ENCODE data around the gene CPLX3. TPM values are rescaled to one million over a fixed set of nuclear protein-coding genes. Genes with fewer than 3 reads are reported as not detected.

CPLX3 gene
- total and polyA plus RNA-seq, 10 of the 15 experiments (the other 5 are each of a cell fraction or from before 2014, with no cell fraction given) = 0.02 to 0.04 TPM; not detected in 8

GRCh38 chr15:74865316-74865715 is 38.9 kb downstream of the CPLX3 start (continued):
- TF ChIP-seq, protein P1, sequence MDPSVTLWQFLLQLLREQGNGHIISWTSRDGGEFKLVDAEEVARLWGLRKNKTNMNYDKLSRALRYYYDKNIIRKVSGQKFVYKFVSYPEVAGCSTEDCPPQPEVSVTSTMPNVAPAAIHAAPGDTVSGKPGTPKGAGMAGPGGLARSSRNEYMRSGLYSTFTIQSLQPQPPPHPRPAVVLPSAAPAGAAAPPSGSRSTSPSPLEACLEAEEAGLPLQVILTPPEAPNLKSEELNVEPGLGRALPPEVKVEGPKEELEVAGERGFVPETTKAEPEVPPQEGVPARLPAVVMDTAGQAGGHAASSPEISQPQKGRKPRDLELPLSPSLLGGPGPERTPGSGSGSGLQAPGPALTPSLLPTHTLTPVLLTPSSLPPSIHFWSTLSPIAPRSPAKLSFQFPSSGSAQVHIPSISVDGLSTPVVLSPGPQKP (IDR thresholded peaks at IDR 0.05; ENCODE audit: low read depth, low read length) = no peak
- TF ChIP-seq TARDBP (IDR thresholded peaks at IDR 0.05; ENCODE audit: borderline replicate concordance) = no peak
- TF ChIP-seq, protein P2, sequence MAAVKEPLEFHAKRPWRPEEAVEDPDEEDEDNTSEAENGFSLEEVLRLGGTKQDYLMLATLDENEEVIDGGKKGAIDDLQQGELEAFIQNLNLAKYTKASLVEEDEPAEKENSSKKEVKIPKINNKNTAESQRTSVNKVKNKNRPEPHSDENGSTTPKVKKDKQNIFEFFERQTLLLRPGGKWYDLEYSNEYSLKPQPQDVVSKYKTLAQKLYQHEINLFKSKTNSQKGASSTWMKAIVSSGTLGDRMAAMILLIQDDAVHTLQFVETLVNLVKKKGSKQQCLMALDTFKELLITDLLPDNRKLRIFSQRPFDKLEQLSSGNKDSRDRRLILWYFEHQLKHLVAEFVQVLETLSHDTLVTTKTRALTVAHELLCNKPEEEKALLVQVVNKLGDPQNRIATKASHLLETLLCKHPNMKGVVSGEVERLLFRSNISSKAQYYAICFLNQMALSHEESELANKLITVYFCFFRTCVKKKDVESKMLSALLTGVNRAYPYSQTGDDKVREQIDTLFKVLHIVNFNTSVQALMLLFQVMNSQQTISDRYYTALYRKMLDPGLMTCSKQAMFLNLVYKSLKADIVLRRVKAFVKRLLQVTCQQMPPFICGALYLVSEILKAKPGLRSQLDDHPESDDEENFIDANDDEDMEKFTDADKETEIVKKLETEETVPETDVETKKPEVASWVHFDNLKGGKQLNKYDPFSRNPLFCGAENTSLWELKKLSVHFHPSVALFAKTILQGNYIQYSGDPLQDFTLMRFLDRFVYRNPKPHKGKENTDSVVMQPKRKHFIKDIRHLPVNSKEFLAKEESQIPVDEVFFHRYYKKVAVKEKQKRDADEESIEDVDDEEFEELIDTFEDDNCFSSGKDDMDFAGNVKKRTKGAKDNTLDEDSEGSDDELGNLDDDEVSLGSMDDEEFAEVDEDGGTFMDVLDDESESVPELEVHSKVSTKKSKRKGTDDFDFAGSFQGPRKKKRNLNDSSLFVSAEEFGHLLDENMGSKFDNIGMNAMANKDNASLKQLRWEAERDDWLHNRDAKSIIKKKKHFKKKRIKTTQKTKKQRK (IDR thresholded peaks at IDR 0.05; ENCODE audit: low read depth, low read length) = no peak

- H3K27me3 ChIP-seq (replicated peaks in 1 of 2; ENCODE audit: control insufficient read depth in 2 of 2, insufficient read depth in 2 of 2, low read length in 1 of 2) = no peaks in the 10 kb centered on the region
- RAD21 ChIA-PET (ENCODE audit: unreplicated experiment) = no interaction called here
- no peak overlapping the region for H3K27ac ChIP-seq (ENCODE audit: control insufficient read depth, insufficient read depth)
- CTCF ChIA-PET = interaction anchor here (0.6 to 11.2 kb wide), 4 partner anchors 34 to 187 kb away, joined by 3 to 129 read pairs (median 4); no protein-coding TSS in a partner anchor
- SMC1A ChIA-PET (ENCODE audit: uncharacterized antibody, unreplicated experiment) = interaction anchor here (0.6 to 6.5 kb wide), 3 partner anchors 8 to 97 kb away, joined by 3 to 120 read pairs (median 65); no protein-coding TSS in a partner anchor
- H3K4me3 ChIP-seq = no peak overlapping the region
- no peak overlapping the region for H3K4me2 ChIP-seq (ENCODE audit: control insufficient read depth, insufficient read depth)
- ATAC-seq (no peak), FAIRE-seq (no peak), DNase-seq (ENCODE audit: low read depth, low spot score) (no peak)
- H3K36me3 ChIP-seq (ENCODE audit: control insufficient read depth in 2 of 2, insufficient read depth in 2 of 2, low read length in 1 of 2) = peaks cover 2 to 19% of the 10 kb centered on the region in 2 experiments; a peak in 3 of 4 replicates
- in situ Hi-C loops (cut with MboI) (no loop called here), intact Hi-C loops (cut with micrococcal nuclease; ENCODE audit: unreplicated experiment) (no loop called here)
- POLR2A ChIA-PET = interaction anchor here (0.6 to 1.9 kb wide), 3 partner anchors 9 to 40 kb away, joined by 3 to 5 read pairs (median 5); partner anchors contain the start of gene ULK3
- BruUV-seq (replicated peaks) = no TSS peak
- no peak overlapping the region for H2AFZ ChIP-seq (ENCODE audit: control insufficient read depth, low read depth, low read length)
- H3K9ac ChIP-seq (ENCODE audit: control insufficient read depth, insufficient read depth, low read length) = no peak overlapping the region
- 15% methylated on average over 6 of the region's 6 CpGs for whole genome bisulfite sequencing (ENCODE audit: insufficient coverage, insufficient replicate concordance, low lambda C conversion rate, missing lambda C conversion rate)
- peaks cover 2% of the 10 kb centered on the region; the same call in 1 of the 2 replicates for H4K20me1 ChIP-seq (ENCODE audit: control insufficient read depth, insufficient read depth)
- H3K79me2 ChIP-seq (ENCODE audit: control insufficient read depth, insufficient read depth, low read length) = peaks cover 67% of the 10 kb centered on the region
- peaks cover 12% of the 10 kb centered on the region for H3K9me3 ChIP-seq (replicated peaks; ENCODE audit: control insufficient read depth, insufficient read depth, low read length)
- peaks cover 34% of the 10 kb centered on the region for H3K4me1 ChIP-seq (ENCODE audit: control insufficient read depth, insufficient read depth, low read length)
- TF ChIP-seq ATF2 (IDR thresholded peaks at IDR 0.05; ENCODE audit: low read length) (no peak), KDM1A (IDR thresholded peaks at IDR 0.05; ENCODE audit: borderline replicate concordance) (no peak), CHD4 (IDR thresholded peaks at IDR 0.05) (no peak), MXI1 (IDR thresholded peaks at IDR 0.05; ENCODE audit: low read depth, low read length) (no peak), YY1 (IDR thresholded peaks at IDR 0.05; ENCODE audit: low read depth, low read length) (no peak), EZH2 (IDR thresholded peaks at IDR 0.05; ENCODE audit: borderline replicate concordance, control insufficient read depth, low read depth, low read length) (no peak)
- TF ChIP-seq, protein P3, sequence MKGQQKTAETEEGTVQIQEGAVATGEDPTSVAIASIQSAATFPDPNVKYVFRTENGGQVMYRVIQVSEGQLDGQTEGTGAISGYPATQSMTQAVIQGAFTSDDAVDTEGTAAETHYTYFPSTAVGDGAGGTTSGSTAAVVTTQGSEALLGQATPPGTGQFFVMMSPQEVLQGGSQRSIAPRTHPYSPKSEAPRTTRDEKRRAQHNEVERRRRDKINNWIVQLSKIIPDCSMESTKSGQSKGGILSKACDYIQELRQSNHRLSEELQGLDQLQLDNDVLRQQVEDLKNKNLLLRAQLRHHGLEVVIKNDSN (IDR thresholded peaks at IDR 0.05; ENCODE audit: borderline replicate concordance, extremely low read length, insufficient read depth, low read depth, low read length) = no peak
- TF ChIP-seq, protein P4, sequence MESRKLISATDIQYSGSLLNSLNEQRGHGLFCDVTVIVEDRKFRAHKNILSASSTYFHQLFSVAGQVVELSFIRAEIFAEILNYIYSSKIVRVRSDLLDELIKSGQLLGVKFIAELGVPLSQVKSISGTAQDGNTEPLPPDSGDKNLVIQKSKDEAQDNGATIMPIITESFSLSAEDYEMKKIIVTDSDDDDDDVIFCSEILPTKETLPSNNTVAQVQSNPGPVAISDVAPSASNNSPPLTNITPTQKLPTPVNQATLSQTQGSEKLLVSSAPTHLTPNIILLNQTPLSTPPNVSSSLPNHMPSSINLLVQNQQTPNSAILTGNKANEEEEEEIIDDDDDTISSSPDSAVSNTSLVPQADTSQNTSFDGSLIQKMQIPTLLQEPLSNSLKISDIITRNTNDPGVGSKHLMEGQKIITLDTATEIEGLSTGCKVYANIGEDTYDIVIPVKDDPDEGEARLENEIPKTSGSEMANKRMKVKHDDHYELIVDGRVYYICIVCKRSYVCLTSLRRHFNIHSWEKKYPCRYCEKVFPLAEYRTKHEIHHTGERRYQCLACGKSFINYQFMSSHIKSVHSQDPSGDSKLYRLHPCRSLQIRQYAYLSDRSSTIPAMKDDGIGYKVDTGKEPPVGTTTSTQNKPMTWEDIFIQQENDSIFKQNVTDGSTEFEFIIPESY (IDR thresholded peaks at IDR 0.05) = no peak
These were observed 39.7 kb downstream of the CPLX3 start for GRCh38 chr15:74866090-74866489.

Data from GM12878 (cell line).